Thyroid gland (tissue), 4 donors: Measurements from ENCODE around the gene SLC35D1.

Experiments used
- CTCF ChIP-seq, 6 experiments: fragments of 200-600 bp in 3 of 6; fragments of 450-650 bp in 3 of 6; sonication (generic) in 3 of 6; IDR thresholded peaks; one replicate each; pipeline ENCODE4 v1.5.1; 2016 to 2019; ENCODE audit warnings: antibody characterized with exemption in 6 of 6, mild to moderate bottlenecking in 2 of 6, inconsistent platforms in 1 of 6, moderate library complexity in 1 of 6
- POLR2A ChIP-seq, 2 donors: fragments of 450-650 bp; IDR thresholded peaks; one replicate each; pipeline ENCODE4 v1.6.1; 2017; ENCODE audit warnings: antibody characterized with exemption in 2 of 2, mild to moderate bottlenecking in 2 of 2, moderate library complexity in 1 of 2

GRCh38 chr1:67103548-67103947 is 49.6 kb upstream of the SLC35D1 start:
- no peak for TF ChIP-seq POLR2A (IDR thresholded peaks at IDR 0.05)
- TF ChIP-seq CTCF (IDR thresholded peaks at IDR 0.05) = no peak
